LNCAP (cell line): ENCODE results near the gene AGRN.

ENCODE experiments used
- CTCF ChIP-seq: fragments of 450-650 bp; IDR thresholded peaks from 2 replicates; pipeline ENCODE4 v1.5.1; 2017; ENCODE audit warnings: mild to moderate bottlenecking

The AGRN gene

DNA sequence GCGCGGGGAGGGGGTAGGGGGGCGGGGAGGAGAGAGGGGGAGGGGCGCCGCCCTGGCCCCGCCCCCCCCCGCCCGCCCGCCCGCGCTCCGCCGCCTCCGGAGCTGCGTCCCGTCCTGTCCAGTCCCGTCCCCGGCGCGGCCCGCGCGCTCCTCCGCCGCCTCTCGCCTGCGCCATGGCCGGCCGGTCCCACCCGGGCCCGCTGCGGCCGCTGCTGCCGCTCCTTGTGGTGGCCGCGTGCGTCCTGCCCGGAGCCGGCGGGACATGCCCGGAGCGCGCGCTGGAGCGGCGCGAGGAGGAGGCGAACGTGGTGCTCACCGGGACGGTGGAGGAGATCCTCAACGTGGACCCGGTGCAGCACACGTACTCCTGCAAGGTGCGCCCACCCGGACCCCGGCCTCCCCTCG lies at the start of gene AGRN:
TSS of gene AGRN (plus strand) at position 121 of the 405 bp plus-strand sequence. CDS start at position 174, 53 bp downstream.
- TF ChIP-seq CTCF: no peak

GRCh38 chr1:970242-970972 lies 49.5 kb upstream of the AGRN start:
- no peak for TF ChIP-seq CTCF

DNA sequence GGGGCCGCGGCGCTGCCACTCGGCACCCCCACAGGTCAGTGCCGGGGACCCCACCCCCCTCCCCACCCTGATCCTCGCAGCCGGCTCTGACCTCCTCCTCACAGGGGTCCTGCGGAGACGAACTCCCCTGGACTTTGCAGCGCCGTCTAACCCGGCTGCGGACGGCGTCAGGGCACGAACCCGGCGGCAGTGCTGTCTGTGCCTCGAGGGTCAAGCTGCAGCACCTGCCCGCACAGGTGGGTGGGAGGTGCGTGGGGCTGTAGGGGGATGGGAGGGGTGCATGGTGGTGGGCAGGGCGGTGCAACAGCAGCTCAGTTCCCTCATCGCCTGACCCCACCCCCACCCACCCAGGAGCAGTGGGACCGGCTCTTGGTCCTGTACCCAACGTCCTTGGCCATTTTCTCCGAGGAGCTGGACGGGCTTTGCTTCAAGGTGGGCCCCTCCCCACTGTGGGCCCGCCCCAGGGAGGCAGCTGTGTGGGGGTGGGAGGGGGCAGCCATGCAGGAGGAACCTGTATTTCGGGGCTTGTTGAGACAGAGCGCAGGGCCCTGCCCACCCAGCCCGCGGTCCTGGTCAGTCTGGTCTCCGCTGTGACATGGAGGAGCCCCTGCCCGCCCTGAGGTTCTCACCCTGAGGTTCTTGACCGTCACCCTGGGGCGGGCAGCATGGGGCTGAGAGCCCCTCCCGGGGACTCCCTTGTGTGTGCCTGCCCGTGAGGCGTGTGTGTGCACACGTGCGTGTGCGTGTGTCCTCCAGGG lies 48.8 kb upstream of the AGRN start:
- TF ChIP-seq CTCF: no peak

DNA sequence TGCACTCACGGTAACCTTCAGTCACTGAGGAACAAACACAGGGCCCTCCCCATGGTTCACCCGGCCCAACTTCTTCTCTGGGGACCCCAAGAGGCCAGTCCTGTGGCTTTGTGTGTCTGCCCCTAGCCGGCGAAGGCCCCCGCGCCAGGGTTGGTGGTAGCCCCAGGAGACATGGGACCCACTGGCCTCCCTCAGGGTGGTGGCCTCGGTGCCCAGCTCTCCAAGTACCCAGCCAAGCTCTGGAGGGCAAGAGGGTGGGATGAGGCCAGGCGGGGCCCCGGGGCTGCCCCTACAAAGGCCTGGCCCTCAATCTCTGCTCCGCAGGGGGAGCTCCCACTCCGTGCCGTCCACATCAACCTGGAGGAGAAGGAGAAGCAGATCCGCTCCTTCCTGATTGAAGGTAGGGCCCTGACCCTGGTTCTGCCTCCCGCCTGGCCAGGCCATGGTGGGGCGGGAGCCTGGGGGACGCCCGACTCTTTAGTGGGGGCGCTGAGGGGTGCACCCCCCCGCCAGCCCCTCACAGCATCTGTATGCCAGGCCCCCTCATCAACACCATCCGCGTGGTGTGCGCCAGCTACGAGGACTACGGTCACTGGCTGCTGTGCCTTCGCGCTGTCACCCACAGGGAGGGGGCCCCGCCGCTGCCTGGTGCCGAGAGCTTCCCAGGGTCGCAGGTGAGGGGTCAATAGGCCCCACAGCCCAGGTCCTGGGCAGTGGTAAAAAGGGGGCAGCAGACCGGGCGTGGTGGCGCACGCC lies 48.0 kb upstream of the AGRN start:
- TF ChIP-seq CTCF: no peak

DNA sequence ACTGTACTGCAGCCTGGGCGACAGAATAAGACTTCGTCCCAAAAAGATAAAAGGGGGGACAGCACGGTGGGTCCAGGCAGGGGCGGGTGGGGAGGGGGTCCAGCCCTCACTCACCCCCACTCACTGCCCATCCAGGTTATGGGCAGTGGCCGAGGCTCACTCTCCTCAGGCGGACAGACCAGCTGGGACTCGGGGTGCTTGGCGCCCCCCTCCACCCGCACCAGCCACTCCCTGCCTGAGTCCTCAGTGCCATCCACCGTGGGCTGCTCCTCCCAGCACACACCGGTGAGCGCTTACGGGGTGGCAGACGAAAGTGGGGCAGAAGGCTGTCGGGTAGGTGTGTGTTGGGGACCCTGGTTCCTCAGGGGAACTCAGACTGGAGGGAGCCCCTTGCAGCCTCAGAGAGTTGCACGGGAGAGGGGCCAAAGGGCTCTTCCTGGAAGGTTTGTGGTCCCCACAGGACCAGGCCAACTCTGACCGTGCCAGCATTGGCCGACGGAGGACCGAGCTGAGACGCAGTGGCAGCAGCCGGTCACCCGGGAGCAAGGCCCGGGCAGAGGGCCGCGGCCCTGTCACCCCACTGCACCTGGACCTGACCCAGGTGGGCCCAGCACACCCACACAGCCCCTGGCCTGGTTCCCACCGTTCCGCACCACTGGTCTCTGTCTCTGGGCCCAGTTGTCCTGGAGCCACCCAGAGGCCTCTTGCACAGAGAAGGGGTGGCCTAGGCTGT lies 47.0 kb upstream of the AGRN start:
- no peak for TF ChIP-seq CTCF

- TF ChIP-seq CTCF: no peak
Measured at GRCh38 chr1:973459-974292, 46.2 kb upstream of the AGRN start.
